ENCODE results near the gene TCERG1L.
"Not testable (repeated sequence)": the region's sequence is repeated elsewhere in the genome, so short reads cannot be mapped to it uniquely, and the experiment has no call there.

The TCERG1L gene

GRCh38 chr10:131180740-131181415, 130.6 kb downstream of the TCERG1L start:
- in situ Hi-C loops (cut with HindIII; ENCODE audit: low sequenced_read_pairs): no loop called here
- H3K4me3 ChIP-seq (ENCODE audit: low read depth, low read length): no peak overlapping the region
- TF ChIP-seq CTCF (IDR thresholded peaks at IDR 0.05; ENCODE audit: low read depth, low read length): no peak
- no peak for DNase-seq (ENCODE audit: low read depth, low spot score)

GRCh38 chr10:131180086-131180485, 131.4 kb downstream of the TCERG1L start:
- in situ Hi-C loops (cut with HindIII; ENCODE audit: low sequenced_read_pairs): no loop called here
- TF ChIP-seq CTCF (IDR thresholded peaks at IDR 0.05; ENCODE audit: low read depth, low read length): no peak
- no peak for DNase-seq (ENCODE audit: low read depth, low spot score)
- H3K4me3 ChIP-seq (ENCODE audit: low read depth, low read length): no peak overlapping the region

GRCh38 chr10:131179361-131179760, 132.2 kb downstream of the TCERG1L start:
- in situ Hi-C loops (cut with HindIII; ENCODE audit: low sequenced_read_pairs): no loop called here
- no peak for DNase-seq (ENCODE audit: low read depth, low spot score)
- no peak for TF ChIP-seq CTCF (IDR thresholded peaks at IDR 0.05; ENCODE audit: low read depth, low read length)
- H3K4me3 ChIP-seq (ENCODE audit: low read depth, low read length): no peak overlapping the region

- DNase-seq (ENCODE audit: low read depth, low spot score): no peak
- TF ChIP-seq CTCF (IDR thresholded peaks at IDR 0.05; ENCODE audit: low read depth, low read length): no peak
- no peak overlapping the region for H3K4me3 ChIP-seq (ENCODE audit: low read depth, low read length)
- in situ Hi-C loops (cut with HindIII; ENCODE audit: low sequenced_read_pairs): no loop called here
Observed at GRCh38 chr10:131178521-131179331, 132.8 kb downstream of the TCERG1L start.

- no peak for DNase-seq (ENCODE audit: low read depth, low spot score)
- no peak for TF ChIP-seq CTCF (IDR thresholded peaks at IDR 0.05; ENCODE audit: low read depth, low read length)
- in situ Hi-C loops (cut with HindIII; ENCODE audit: low sequenced_read_pairs): no loop called here
- no peak overlapping the region for H3K4me3 ChIP-seq (ENCODE audit: low read depth, low read length)
Observed at GRCh38 chr10:131177431-131178327, 133.8 kb downstream of the TCERG1L start.

GRCh38 chr10:131176907-131177306, 134.6 kb downstream of the TCERG1L start:
- TF ChIP-seq CTCF (IDR thresholded peaks at IDR 0.05; ENCODE audit: low read depth, low read length): no peak
- DNase-seq (ENCODE audit: low read depth, low spot score): no peak
- in situ Hi-C loops (cut with HindIII; ENCODE audit: low sequenced_read_pairs): no loop called here
- H3K4me3 ChIP-seq (ENCODE audit: low read depth, low read length): no peak overlapping the region

- in situ Hi-C loops (cut with HindIII; ENCODE audit: low sequenced_read_pairs); H3K4me3 ChIP-seq (ENCODE audit: low read depth, low read length); DNase-seq (ENCODE audit: low read depth, low spot score): not testable (repeated sequence)
Observed at GRCh38 chr10:131176324-131176723, 135.2 kb downstream of the TCERG1L start.
